ENCODE results near the gene ZFYVE19.

Gene ZFYVE19

DNA sequence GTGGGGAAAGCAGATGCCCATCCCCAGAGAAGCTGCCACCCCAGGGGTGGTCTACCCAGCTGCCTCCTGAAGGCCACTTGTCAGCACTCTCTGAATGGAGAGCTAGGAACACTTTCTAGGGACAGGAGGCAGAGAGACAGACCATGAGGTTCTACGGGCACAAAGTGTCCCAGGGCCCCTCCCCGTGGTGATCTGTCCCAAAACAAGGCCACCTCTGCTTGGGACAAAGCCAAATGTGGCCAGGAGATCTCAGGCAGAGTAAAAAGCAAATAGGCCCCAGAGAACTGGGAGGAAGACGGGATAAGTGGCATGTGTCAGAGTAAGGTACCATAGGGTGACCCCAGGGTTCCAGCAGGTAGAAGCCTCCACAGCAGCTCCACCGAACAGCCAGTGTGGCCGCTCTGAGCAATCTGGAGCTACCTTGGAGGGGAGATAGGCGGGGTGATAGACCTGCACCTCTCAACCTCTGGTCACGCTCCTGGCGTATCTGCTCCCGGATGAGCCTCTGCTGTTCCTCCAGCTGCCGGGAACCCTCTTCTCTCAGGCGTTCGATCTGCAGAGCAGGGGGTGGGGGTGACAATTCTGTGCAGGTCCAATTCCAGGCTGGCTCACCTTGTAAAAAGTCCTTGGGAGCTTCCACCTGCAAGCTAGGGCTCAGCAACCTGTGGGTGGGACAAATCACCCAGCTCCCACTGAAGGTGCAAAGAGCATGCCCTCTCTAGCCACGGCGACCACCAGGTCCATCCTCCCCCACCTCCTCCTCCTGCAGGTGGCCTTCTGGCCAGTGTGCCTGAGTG, 31.0 kb upstream of the ZFYVE19 start:
- no peak for DNase-seq (ENCODE audit: low spot score)

DNA sequence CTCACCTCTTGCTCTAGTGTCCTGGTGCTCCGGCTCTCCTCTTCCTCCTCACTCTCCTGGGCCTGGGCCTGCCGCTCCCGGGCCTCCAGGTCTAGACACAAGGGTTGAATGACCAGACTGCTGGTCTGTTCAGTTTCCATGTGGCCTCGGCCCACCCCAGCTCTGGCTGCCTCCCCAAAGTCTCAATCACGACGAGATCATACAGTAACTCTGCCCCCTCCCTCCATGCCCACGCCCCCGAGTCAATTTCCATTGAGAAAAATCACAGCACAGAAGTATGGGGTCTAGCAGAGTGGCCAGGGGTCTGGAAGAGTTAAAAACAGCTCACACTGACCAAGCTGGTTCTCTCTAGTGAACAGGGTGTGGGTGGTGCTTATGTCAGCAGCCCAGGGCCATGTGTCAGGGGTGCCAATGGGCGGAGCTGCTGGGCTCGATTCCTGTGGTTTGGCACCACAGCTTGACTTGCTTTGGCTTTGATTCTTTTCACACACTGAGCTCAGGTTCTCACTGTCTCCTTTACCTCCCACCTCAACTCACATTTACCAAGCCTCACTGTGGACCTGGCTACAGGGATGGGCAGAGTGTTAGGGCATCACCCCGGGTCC, 30.2 kb upstream of the ZFYVE19 start:
- peak; percentile 93 for DNase-seq (ENCODE audit: low spot score)

DNA sequence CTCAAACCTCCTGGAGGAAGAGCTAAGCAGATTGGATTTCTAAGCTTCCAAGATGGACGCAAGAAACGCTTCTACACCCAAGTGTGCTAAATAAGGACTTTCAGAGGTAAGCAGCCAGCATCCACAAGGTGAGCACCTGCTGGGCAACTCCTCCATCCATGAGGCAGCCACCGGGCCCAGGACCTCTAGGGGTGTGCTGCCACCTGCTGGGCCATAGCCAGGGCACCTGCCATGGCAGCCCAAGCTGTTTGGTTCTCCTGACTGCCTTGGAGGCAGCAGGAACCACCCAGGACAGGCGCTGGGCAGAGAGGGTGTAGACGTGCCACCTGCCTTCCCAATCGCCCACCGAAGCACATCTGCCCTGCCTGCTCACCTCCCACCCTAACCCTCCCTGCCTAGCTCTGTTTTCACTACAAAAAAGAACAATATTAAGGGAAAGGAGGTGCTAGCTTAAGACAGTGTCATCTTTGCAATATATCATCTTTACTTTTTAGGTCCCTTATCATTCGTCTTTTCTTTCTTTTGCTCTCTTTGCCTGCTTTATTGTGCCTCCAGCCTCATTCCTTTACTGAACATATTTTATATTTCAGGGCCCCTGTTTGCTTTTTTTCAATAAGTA, 24.2 kb upstream of the ZFYVE19 start:
- DNase-seq (ENCODE audit: low spot score) = no peak

DNA sequence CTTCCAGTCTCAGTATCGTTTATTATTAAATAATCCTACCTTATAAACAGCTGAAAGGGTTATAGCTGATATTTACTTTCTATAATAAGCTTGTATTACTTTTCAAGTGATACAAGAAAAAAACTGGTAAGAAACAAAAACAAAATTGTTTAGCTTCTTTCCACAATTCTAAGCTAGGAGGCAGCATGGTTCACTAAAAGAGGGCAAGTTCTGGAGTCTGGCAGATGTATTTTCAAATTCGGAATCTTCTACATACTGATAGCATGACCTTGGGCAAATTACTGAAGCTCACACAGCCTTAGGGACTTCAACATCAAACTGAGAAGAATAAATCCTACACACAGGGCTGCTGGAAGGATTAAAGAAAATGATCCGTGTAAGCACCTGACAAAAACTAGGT, 21.7 kb upstream of the ZFYVE19 start:
- no peak for DNase-seq (ENCODE audit: low spot score)

DNA sequence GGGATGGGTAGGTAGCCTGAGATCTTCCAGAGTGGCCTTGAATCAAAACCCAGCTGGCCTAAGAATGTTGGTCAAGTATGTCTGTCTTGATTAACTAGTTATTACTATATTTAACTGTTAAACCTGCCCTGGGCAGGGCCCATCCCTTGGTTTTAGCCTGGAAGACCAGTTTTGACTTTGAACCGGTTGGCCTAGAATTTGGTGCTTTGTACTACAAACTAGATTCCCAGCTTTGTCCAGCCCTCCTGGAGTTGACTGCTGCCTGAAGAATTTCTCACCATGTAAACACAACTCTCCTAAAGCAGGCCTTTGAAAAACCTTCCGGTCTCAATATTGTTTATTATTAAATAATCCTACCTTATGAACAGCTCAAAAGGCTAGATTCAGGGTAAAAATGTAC, 21.1 kb upstream of the ZFYVE19 start:
- DNase-seq (ENCODE audit: low spot score) = no peak

DNA sequence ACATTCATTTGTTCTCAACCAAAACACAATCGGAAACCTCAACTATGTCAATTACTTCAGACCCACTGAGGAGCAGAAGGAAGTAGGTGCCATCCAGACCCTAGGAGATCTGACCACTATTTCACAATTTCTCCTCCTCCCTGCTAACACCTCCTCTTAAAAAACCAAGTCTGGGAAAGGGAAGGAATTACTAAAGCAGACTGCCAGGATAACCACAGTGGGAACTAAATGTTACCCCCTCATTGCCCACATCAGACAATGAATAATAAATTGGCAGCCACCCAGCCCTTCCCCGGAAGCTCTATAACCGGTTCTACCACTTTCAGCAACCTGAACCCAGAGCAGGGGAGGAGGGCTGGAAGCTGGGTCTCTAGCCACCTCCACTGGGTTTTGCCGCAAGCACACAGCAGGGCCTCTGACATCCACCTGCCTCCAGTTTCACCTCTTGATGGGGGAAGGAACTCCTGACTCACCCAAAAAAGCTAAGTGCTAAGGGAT, 19.5 kb upstream of the ZFYVE19 start:
- DNase-seq (ENCODE audit: low spot score) = peak; percentile 55

DNA sequence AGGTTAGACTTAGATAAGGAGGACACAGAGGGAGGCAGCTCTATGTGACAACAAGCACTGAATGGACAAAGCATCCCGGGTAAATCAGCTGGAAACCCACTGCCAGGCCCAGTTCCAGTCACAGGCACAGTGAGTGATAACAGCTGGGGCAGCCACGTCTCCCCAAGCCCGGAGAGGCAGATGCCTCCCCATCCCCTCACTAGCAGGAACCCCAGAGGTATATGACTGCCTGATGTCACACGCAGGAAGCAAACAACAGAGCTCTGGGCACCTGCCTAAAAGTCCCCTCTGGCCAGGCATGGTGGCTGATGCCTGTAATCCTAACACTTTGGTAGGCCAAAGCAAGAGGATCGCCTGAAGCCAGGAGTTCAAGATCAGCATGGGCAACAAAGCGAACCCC, 18.9 kb upstream of the ZFYVE19 start:
- DNase-seq (ENCODE audit: low spot score) = no peak

DNA sequence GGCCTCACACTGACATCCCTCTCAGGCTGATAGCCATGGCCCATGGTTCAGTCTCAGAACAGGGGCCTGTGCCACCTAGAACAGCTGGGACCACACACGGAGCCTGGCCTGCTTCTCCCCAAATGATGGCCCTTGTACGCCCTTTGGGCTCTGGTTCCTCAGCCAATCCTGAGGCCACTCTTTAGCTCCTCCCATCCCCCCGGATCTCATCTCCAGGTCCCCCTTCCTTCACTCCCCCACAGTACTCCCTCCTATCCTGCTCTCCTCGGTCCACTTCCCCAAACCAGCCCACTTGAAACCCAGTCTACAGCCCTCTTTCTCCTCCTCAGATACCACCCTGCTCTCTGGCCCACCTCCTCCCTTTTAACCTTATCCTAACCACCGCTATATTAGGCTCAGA, 17.8 kb upstream of the ZFYVE19 start:
- no peak for DNase-seq (ENCODE audit: low spot score)

DNA sequence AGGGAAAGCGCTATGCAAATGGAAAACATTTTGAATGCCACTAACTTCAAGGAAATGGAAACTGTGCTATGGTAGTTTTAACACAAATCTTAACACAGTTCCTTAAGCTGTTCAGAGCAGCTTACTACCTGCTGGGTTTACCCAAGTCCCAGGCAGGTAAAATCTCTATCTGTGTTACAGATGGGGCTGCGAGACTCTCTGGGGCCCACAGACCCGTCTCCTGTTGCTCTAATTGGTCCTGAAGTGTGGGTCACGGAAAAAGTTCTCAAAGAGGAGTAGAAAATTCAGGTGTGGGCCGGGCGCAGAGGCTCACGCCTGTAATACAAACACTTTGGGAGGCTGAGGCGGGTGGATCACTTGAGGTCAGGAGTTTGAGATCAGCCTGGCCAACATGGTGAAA, 16.9 kb upstream of the ZFYVE19 start:
- DNase-seq (ENCODE audit: low spot score) = no peak

DNA sequence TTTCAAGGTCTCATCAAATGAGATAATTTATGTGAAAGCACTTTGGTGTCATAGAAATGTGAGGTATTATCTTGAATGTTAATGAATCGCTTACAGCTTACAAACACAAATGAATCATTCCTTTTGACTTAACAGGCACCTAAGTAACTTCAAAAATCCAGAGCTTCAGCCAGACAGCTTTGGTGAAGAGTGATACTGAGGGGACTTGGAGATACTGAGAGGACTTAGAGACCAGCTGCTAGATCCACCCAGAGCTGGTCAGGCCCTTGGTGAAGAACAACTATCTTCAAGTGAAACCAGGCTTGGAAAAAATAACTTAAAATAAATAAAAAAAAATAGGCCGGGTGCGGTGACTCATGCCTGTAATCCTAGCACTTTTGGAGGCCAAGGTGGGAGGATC, 16.2 kb upstream of the ZFYVE19 start:
- DNase-seq (ENCODE audit: low spot score) = no peak

DNA sequence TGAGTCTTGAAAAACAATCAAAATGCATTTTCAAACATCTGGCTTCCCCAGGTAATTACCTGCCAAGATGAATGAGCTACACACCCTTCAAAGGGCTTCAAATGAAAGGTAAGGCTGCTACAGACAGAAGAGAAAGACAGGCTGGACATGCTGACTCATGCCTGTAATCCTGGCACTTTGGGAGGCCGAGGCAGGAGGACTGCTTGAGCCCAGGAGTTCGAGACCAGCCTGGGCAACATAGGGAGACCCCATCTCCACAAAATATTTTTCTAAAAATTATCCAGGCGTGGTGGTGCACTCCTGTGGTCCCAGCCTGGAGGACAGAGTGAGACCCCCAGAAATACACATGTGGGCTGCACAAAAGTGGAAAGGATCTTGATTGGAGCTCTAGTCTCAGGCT, 14.5 kb upstream of the ZFYVE19 start:
- no peak for DNase-seq (ENCODE audit: low spot score)

DNA sequence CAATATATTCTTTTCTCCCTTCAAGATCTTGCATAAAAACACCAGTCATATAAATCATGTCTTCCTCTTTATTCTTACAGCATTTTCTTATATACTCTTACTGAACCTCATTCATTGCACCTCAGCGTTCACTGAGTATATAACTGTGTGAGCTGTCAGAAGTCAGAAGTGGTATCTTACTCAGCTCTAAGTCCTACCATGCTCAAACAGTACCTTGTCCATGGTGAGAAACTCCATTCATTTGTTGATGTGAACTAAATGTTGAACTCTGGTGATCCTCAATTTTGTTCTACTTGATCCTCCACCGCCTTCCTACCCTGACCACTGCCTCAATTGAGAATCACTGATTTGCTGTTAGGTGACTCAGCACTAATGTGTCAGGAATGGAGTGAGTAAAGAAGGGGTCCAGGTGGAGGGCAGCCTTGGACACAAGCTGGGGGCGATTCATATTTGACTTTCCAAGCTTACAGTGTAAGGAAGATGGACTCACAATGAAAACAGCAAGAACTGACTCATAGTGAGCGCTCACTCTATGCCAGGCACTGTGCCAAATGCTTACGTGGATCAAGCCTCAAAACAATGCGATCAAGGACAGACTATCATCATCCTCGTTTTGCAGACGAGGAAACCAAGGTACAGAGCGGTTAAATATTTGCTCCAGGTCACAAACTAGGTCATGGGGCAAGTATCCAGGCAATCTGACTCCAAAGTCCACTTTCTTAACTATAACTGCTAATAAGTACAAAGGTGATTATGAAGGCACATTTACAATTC, 13.5 kb upstream of the ZFYVE19 start:
- DNase-seq (ENCODE audit: low spot score) = peak; percentile 66

DNA sequence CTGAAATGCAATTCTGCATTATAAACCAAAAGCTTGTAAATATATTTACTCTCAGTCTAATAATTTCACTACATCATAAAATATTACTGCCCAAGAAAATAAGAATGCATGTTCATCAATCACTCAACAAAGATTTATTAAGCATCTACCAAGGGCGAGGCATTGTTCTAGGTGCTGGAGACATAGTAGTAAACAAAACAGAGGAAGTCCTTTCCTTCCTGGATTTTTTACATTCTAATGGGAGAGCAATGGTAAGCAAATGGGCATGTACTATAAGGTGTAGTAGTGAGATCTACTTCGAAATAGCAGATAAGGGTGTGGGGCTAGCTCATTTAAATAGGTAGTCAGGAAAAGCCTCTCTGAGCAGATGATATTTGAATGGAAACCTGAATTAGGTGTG, 10.8 kb upstream of the ZFYVE19 start:
- no peak for DNase-seq (ENCODE audit: low spot score)

DNA sequence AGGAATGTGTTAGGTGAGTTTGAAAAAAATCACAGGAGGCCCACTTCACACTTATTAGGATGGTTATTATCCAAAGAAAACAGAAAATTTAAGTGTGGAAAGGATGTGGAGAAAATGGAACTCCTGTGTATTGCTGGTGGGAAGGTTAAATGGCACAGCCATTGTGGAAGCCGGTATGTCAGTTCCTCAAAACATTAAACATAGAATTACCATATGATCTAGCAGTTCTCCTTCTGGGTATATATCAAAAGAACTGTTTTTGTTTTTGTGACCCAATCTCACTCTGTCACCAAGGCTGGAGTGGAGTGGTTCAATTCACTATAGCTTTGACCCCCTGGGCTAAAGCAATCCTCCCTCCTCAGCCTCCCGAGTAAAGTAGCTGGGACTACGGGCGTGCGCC, 10.4 kb upstream of the ZFYVE19 start:
- no peak for DNase-seq (ENCODE audit: low spot score)

DNA sequence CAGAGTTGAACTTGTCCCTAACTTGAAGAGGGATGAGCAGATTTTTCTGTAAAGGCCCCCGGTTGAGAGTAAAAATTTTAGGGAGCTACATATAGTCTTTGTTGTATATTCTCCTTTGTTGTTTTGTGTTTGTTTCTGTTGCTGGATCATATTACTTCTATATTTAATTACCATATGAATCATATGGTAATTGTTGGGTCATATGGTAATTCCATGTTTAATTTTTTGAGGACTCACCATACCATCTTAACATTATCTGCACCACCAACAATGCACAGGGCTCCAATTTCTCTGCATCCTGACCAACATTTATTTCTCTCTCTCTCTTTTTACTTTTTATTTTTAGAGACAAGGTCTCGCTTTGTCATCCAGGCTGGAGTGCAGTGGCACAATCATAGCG, 7.4 kb upstream of the ZFYVE19 start:
- DNase-seq (ENCODE audit: low spot score) = no peak

DNA sequence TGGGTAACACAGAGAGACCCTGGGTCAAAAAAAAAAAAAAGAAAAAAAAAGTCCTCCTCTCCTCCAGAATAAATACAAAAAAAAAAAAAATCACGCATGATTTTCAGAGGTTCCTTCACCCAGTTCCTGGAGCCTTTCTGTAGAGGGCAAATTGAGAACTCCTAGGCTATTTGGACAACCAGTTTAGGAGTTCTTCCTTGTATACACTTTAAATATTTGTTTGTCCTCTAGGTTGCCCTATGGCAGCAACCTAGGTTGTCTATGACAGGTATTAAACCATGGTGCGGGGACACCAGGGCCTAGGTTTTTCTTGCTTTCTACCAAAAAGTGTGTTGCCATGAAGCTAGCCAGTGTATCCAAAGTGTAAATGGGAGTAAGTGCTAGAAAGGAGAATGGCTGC, 3.8 kb upstream of the ZFYVE19 start:
- DNase-seq (ENCODE audit: low spot score) = no peak

DNA sequence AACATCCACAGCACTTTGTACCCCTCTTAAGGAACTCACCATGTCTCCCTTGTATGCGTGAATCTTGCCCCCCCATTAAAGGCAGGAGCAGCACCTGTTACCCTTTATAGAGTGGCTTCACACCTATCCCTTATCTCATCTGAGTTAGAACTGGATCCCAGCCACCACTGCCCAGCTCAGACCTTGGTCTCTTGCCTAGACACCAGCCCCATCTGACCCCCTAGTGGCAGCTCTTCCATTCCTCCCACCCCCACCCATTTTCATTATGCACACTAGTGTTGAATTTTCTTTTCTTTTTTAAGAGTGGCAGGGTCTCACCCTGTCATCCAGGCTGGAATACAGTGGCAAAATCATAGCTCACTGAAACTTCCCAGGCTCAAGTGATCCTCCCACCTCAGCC, 3.2 kb upstream of the ZFYVE19 start:
- no peak for DNase-seq (ENCODE audit: low spot score)

DNA sequence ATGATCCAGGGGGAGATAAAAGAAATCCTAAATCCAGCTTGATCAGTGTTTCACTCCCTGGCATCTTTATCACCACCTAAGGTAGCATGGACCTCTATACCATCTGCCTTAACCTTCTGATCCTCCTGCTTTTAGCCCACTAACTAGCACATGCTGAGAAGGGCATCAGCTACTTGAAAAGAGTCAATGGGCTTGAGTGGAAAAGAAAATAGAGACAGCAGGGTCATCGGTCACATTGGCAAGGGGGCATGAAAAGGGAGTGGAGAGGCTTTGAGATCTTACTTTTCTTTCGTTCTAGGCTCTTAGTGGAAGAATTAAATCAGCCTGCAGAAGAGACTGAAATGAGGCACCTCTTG, 239 bp upstream of the ZFYVE19 start:
- no peak for DNase-seq (ENCODE audit: low spot score)

DNA sequence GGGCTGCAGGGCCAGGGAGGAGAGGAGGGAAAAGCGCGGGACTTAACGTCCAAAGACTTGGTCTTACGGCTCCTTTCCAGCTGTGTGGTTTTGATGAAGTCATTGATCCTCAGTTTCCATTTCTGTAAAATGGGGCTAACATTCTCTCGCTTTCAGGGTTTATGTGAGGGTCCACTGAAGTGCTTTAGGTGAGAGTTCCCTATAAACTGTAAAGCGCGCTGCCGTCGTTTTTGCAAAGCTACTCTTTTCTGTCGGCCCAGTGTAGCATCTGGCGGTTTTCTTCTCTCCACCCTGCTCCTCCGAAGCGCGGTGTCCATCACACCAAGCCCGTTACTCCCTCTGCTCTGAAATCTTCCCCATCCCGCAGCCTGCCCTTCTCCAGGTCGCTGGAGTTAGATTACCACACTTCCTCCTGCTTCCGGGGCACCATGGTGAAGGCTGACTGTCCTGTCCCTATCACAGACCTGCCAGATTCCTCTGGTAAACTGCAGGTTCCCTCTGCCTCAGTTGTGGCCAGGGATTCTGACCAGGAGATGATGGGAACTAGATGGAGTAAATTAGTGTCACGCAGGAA, 1.1 kb downstream of the ZFYVE19 start:
- DNase-seq (ENCODE audit: low spot score) = no peak

DNA sequence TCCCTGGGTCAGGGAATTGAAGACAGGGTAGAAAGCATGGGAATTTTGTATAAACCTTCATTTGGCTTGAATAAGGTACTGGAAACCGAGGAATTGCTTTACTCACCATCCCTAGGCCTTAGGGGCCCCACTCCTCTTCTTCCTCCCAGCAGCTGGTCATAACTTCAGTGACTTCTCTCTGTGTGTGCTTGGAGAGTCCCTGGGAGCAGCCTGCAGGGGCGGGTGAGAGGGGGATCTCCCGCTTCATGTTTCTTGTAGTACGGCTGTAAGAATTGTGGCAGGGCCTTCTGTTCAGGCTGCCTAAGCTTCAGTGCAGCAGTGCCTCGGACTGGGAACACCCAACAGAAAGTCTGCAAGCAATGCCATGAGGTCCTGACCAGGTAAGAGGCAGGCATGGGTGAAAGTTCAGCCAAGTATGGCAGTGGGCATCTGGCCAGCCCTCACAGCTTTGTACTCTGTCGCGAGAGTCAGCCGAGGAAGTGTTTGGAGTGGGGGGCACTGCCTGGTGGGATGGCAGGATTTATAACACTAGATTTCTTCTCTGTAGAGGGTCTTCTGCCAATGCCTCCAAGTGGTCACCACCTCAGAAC, 2.1 kb downstream of the ZFYVE19 start:
- no peak for DNase-seq (ENCODE audit: low spot score)

DNA sequence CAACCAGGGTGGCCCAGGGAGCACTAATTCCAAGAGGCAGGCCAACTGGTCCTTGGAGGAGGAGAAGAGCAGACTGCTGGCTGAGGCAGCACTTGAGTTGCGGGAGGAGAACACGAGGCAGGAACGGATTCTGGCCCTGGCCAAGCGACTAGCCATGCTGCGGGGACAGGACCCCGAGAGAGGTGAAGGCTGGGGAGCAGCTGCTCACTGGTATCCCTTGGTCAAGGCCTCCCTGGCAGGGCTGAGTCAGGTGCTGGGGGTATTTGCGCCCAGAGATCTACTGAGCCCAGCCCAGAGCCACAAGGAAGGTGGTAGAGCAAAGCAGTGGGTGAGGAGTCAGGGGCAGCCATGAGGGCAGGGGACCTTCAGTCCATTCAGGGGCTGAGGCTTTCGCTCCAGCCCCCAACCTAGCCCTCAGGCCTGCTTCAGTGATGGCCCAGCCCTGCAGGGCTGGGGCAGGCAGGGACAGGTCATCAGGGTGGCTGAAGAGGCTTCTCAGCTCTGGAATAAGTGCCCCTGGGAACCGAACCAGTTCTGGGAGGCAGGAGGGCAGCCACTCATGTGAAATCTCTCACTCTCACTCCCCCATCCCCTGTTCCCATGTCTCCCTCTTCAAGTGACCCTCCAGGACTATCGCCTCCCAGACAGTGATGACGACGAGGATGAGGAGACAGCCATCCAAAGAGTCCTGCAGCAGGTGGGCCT, 6.0 kb downstream of the ZFYVE19 start:
- no peak for DNase-seq (ENCODE audit: low spot score)

Data from AG20443 (cell line).